ENCODE results near the gene TINAG.

TINAG gene

GRCh38 chr6:54308289-54308985 is at the start of gene TINAG:
TSS of gene TINAG (plus strand) at chr6:54308441. CDS start at chr6:54308551, 110 bp downstream.
- no peak for TF ChIP-seq CTCF (IDR thresholded peaks at IDR 0.05; ENCODE audit: low read depth, low read length, missing control alignments)
- Histone ChIP-seq H3K27ac (no peak within 1 kb of the TSS), H3K27me3 (replicated peaks) (no peaks in the 10 kb centered on the region), H3K36me3 (replicated peaks) (no peaks in the 10 kb centered on the region), H3K4me3 (ENCODE audit: low read depth, low read length) (no peak within 1 kb of the TSS)
- DNase-seq = no peak
- in situ Hi-C loops (cut with HindIII; ENCODE audit: low pct_ligation_motif_present, low sequenced_read_pairs) = no loop called here

GRCh38 chr6:54260025-54260424 is 48.2 kb upstream of the TINAG start:
- H3K27me3 ChIP-seq (replicated peaks) = no peaks in the 10 kb centered on the region
- TF ChIP-seq CTCF (IDR thresholded peaks at IDR 0.05; ENCODE audit: low read depth, low read length, missing control alignments) = no peak
- in situ Hi-C loops (cut with HindIII; ENCODE audit: low pct_ligation_motif_present, low sequenced_read_pairs) = no loop called here
- no peaks in the 10 kb centered on the region for H3K36me3 ChIP-seq (replicated peaks)
- no peak overlapping the region for H3K4me3 ChIP-seq (ENCODE audit: low read depth, low read length)
- DNase-seq = no peak
- no peak overlapping the region for H3K27ac ChIP-seq

GRCh38 chr6:54262499-54262898 is 45.7 kb upstream of the TINAG start:
- no peaks in the 10 kb centered on the region for H3K27me3 ChIP-seq (replicated peaks)
- H3K27ac ChIP-seq = no peak overlapping the region
- no peaks in the 10 kb centered on the region for H3K36me3 ChIP-seq (replicated peaks)
- H3K4me3 ChIP-seq (ENCODE audit: low read depth, low read length) = no peak overlapping the region
- TF ChIP-seq CTCF (IDR thresholded peaks at IDR 0.05; ENCODE audit: low read depth, low read length, missing control alignments) = no peak
- DNase-seq = no peak
- in situ Hi-C loops (cut with HindIII; ENCODE audit: low pct_ligation_motif_present, low sequenced_read_pairs) = no loop called here

GRCh38 chr6:54262971-54263370 is 45.3 kb upstream of the TINAG start:
- in situ Hi-C loops (cut with HindIII; ENCODE audit: low pct_ligation_motif_present, low sequenced_read_pairs) = no loop called here
- no peak overlapping the region for H3K27ac ChIP-seq
- no peaks in the 10 kb centered on the region for H3K36me3 ChIP-seq (replicated peaks)
- H3K27me3 ChIP-seq (replicated peaks) = no peaks in the 10 kb centered on the region
- TF ChIP-seq CTCF (IDR thresholded peaks at IDR 0.05; ENCODE audit: low read depth, low read length, missing control alignments) = no peak
- DNase-seq = no peak
- H3K4me3 ChIP-seq (ENCODE audit: low read depth, low read length) = no peak overlapping the region

GRCh38 chr6:54264581-54265272 is 43.5 kb upstream of the TINAG start:
- Histone ChIP-seq H3K4me3 (ENCODE audit: low read depth, low read length) (no peak overlapping the region), H3K27me3 (replicated peaks) (no peaks in the 10 kb centered on the region), H3K27ac (no peak overlapping the region), H3K36me3 (replicated peaks) (no peaks in the 10 kb centered on the region)
- in situ Hi-C loops (cut with HindIII; ENCODE audit: low pct_ligation_motif_present, low sequenced_read_pairs) = no loop called here
- no peak for TF ChIP-seq CTCF (IDR thresholded peaks at IDR 0.05; ENCODE audit: low read depth, low read length, missing control alignments)
- DNase-seq = no peak

All from brain microvascular endothelial cell (primary cell).